ENCODE measurements around the gene TP53INP2.
"Not testable (repeated sequence)": the region's sequence is repeated elsewhere in the genome, so short reads cannot be mapped to it uniquely, and the experiment has no call there.

Gene TP53INP2

DNA sequence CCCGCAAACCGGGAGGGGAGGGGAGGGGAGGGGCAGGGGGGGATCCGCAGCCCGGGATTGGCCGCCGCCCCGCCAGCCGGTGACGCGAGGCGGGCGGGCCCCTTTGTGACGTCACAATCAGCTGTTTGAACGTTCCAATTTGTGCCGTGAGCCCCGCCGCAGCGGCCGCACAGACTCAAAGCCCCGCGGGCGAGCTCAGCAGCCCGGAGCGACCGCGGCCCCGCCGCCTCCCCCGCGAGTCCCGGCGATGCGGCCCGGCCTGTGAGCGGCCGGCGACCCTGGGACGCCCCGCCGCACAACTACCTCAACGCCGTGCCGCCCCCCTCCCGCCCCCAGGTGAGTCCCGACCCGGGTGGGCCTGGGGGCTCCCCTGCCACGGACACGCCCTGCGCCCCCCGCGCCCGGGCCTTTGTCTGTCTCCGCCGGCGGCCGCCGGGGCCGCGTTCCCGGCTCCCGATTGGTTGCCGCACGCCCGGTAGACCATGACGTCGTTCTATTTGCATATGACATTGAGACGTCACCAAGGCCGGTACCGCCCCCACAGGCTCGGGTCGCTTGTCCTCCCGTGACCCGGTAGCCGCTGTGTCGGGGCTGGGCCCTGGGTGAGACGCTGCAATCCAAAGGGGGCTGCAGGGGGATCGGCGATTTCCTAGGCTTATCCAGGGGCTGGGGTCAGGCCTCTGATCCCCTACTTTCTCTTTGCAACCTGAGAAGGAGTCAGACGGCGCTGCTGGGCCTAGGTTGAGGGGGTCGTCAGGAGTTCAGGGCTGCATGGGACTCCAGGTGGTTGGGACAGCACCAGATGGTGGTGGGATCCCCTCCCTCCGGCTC lies at the start of gene TP53INP2:
TSS of gene TP53INP2 (plus strand) at position 168 of the 831 bp plus-strand sequence. CDS start 4,396 bp downstream, outside the sequence.
- DNase-seq (ENCODE audit: low read depth): peak; percentile 68
- peak within 1 kb of the TSS; percentile 81 for H3K4me3 ChIP-seq (ENCODE audit: low read depth, low read length)

- DNase-seq (ENCODE audit: low read depth): not testable (repeated sequence)
These were observed 45.5 kb upstream of the TP53INP2 start for GRCh38 chr20:34658654-34659053.

DNA sequence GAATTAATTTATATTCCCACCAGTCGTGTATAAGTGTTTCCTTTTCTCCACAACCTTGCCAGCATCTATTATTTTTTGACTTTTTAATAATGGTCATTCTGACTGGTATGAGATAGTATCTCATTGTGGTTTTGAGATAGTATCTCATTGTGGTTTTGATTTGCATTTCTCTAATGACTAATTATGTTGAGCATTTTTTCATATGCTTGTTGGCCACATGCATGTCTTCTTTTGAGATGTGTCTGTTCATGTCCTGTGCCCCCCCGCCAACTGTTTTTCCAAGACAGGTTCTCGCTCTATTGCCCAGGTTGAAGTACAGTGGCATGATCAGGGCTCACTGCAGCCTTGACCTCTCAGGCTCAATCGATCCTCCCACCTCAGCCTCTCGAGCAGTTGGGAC lies 42.3 kb upstream of the TP53INP2 start:
- H3K4me3 ChIP-seq (ENCODE audit: low read depth, low read length); DNase-seq (ENCODE audit: low read depth): not testable (repeated sequence)

More at GRCh38 chr20:34658654-34659053, 45.5 kb upstream of the TP53INP2 start:
- not testable (repeated sequence) for H3K4me3 ChIP-seq (ENCODE audit: low read depth, low read length)

- no peak for DNase-seq (ENCODE audit: low read depth)
- H3K4me3 ChIP-seq (ENCODE audit: low read depth, low read length): no peak overlapping the region
These were observed 40.8 kb upstream of the TP53INP2 start for GRCh38 chr20:34663213-34663943.

DNA sequence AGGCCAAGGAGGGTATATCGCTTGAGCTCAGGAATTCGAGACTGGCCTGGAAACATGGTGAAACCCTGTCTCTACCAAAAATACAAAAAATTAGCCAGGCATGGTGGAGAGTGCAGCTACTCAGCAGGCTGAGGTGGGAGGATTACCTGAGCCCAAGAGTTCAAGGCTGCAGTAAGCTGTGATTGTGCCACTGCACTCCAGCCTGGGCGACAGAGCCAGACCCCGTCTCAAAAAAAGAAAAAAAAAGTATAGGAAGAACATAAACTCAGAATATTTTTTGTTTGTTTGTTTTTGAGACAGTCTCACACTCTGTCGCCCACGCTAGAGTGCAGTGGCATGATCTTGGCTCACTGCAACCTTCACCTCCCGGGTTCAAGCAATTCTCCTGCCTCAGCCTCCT lies 39.4 kb upstream of the TP53INP2 start:
- DNase-seq (ENCODE audit: low read depth); H3K4me3 ChIP-seq (ENCODE audit: low read depth, low read length): not testable (repeated sequence)

- DNase-seq (ENCODE audit: low read depth): no peak
- no peak overlapping the region for H3K4me3 ChIP-seq (ENCODE audit: low read depth, low read length)
These were observed 35.0 kb upstream of the TP53INP2 start for GRCh38 chr20:34669094-34669493.

DNA sequence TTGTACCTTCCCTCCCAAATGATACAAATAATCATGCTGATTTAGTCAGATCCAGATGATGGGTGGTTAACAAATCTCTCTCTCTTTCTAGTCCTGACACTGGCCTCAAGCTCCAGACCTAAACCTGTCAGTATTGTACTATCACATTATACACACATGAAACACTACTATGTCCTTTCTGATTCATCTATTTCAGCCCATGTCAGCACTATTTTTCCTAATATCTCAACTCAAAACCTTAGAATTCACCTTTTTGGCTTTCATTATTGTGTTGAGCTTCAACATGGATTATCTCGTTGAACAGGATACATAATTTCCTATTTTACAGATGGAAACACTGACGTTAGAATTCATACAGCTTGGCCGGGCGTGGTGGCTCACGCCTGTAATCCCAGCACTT lies 30.7 kb upstream of the TP53INP2 start:
- no peak overlapping the region for H3K4me3 ChIP-seq (ENCODE audit: low read depth, low read length)
- no peak for DNase-seq (ENCODE audit: low read depth)

- H3K4me3 ChIP-seq (ENCODE audit: low read depth, low read length): no peak overlapping the region
- DNase-seq (ENCODE audit: low read depth): no peak
These were observed 28.6 kb upstream of the TP53INP2 start for GRCh38 chr20:34675561-34675960.

DNA sequence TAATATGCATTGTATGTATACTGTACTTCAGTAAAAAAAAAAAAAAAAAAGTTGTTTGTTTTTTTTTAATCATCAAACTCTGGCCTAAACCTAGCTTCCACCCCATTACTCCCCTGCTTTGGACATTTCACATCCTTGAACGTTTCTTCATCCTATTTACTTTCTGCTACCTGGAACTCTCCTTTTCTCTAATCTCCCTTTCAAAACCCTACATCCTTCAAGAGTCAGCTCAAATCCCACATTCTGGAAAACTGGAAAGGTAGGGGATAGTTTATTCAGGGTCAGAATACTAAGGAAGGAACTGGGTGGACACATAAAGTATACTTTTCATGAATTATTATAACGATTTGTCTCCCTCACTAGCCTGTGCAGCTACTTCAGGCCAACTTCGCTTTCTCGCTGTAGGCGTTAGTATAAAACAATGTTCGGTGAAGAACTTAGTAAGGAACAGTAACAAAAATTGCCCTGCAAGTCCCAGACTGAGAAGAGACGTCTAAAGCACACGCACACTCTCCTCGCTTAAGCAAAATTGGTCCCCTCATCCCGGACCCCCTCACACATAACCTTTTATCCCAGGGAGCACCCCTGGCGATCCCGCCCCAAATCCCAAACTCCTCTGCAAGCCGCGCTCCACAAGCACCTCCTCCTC lies 28.0 kb upstream of the TP53INP2 start:
- H3K4me3 ChIP-seq (ENCODE audit: low read depth, low read length): peak overlapping the region; percentile 77

GRCh38 chr20:34676642-34677373 lies 27.3 kb upstream of the TP53INP2 start, which contains the start of gene PIGU:
Gene PIGU (minus strand): TSS chr20:34677092. CDS start chr20:34677085, 7 bp downstream.
- DNase-seq (ENCODE audit: low read depth): peak; percentile 77
- H3K4me3 ChIP-seq (ENCODE audit: low read depth, low read length): peak within 1 kb of the TSS; percentile 77

More for the DNA sequence above, 28.0 kb upstream of the TP53INP2 start:
- DNase-seq (ENCODE audit: low read depth): no peak

DNA sequence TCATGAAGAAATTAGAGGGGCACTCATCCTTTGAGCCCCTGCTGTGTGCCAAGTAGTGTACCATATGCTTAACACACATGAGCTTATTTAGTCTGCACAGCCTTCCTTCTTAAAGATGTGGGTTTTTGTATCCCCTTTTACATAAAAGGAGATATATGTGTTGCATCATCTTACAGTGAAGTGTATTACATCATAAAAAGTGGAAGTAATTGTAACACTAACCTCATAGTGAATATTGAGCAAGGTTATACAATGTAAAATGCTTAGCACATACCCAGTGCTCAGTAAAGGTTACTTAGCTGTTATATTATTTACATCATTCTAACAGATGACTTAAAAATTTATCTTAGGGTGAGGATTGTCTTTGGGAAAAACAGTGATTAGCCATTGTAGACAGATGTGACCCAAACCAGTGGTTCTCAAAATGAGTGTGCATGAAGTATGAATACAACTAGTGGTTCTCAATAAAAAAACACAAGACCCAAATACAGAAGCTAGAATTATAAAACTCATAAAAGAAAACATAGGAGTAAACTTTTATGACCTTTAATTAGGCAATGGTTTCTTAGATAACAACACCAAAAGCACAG lies 23.5 kb upstream of the TP53INP2 start:
- no peak for DNase-seq (ENCODE audit: low read depth)
- no peak overlapping the region for H3K4me3 ChIP-seq (ENCODE audit: low read depth, low read length)

GRCh38 chr20:34683667-34684066 lies 20.5 kb upstream of the TP53INP2 start:
- DNase-seq (ENCODE audit: low read depth): no peak
- no peak overlapping the region for H3K4me3 ChIP-seq (ENCODE audit: low read depth, low read length)

DNA sequence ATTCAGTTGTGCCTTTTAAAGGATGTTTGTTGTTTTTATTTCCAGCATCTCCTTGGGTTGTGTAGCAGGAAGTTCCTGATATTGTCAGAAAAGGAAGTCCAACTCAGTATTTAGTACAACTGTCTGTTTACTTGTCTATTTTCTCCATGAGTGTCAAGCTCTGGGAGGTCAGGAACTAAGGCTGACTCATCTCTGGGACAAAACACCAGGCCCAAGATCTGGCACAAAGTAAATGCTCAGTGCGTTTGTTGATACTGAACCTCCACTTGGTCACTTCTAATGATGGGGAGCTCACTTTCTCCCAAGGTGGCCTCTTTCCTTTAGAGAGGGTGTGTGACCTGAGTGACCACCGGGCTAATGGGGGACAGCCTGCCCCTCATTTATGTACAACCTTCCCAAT lies 14.7 kb upstream of the TP53INP2 start:
- no peak overlapping the region for H3K4me3 ChIP-seq (ENCODE audit: low read depth, low read length)
- no peak for DNase-seq (ENCODE audit: low read depth)

DNA sequence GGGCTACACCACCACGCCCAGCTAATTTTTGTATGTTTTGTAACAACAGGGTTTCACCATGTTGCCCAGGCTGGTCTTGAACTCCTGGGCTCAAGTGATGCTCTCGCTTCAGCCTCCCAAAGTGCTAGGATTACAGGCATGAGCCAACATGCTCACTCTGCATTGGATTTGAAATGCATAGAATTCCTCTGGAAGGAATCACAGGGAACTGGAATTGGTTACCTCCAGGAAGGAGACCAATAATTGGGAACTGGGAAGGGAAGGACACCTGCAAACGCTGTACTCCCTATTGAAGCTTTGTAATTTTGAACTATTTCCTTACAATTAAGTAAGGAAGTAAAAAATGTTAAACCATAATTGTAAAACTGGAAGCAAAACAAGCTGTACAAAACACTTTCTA lies 12.3 kb upstream of the TP53INP2 start:
- H3K4me3 ChIP-seq (ENCODE audit: low read depth, low read length): no peak overlapping the region
- DNase-seq (ENCODE audit: low read depth): no peak

- DNase-seq (ENCODE audit: low read depth): no peak
- no peak overlapping the region for H3K4me3 ChIP-seq (ENCODE audit: low read depth, low read length)
These were observed 10.7 kb upstream of the TP53INP2 start for GRCh38 chr20:34693414-34693813.

GRCh38 chr20:34701405-34702085 lies 2.6 kb upstream of the TP53INP2 start:
- H3K4me3 ChIP-seq (ENCODE audit: low read depth, low read length): no peak overlapping the region
- DNase-seq (ENCODE audit: low read depth): no peak

DNA sequence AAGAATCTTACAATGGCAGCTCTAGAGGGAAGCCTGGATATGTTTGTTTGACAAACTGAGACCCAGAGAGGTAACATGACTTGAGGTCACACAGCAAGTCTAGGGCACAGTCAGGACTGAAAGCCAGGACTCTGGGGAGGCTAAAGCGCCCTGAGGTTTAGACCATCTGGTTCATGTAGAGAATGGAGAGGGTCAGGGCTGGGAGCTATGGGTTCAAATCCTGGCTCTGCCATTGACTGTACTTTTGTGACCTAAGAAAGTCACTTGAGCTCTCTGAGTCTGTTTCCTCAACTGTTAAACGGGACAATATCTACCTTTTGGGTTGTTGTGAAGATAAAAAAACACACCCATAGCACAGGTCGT lies 1.1 kb upstream of the TP53INP2 start:
- no peak overlapping the region for H3K4me3 ChIP-seq (ENCODE audit: low read depth, low read length)
- DNase-seq (ENCODE audit: low read depth): no peak

- no peak for DNase-seq (ENCODE audit: low read depth)
- H3K4me3 ChIP-seq (ENCODE audit: low read depth, low read length): peak overlapping the region; percentile 81
These were observed 544 bp upstream of the TP53INP2 start for GRCh38 chr20:34703424-34704176.
